ENCODE measurements around the gene TP53I13.

The TP53I13 gene

GRCh38 chr17:29607557-29608195 lies 39.2 kb downstream of the TP53I13 start:
- TF ChIP-seq MAX (IDR thresholded peaks at IDR 0.05; ENCODE audit: low read depth, low read length) (no peak), MYC (IDR thresholded peaks at IDR 0.05; ENCODE audit: low read depth, low read length) (no peak), CTCF (IDR thresholded peaks at IDR 0.05; ENCODE audit: low read depth, low read length) (no peak), POLR2A (IDR thresholded peaks at IDR 0.05; ENCODE audit: extremely low read depth, insufficient read length) (no peak)
- DNase-seq (ENCODE audit: low read depth): no peak
- H3K4me3 ChIP-seq (ENCODE audit: low read depth, low read length): no peak overlapping the region

GRCh38 chr17:29608986-29609385 lies 40.5 kb downstream of the TP53I13 start:
- H3K4me3 ChIP-seq (ENCODE audit: low read depth, low read length): no peak overlapping the region
- TF ChIP-seq MAX (IDR thresholded peaks at IDR 0.05; ENCODE audit: low read depth, low read length): no peak
- no peak for TF ChIP-seq POLR2A (IDR thresholded peaks at IDR 0.05; ENCODE audit: extremely low read depth, insufficient read length)
- TF ChIP-seq CTCF (IDR thresholded peaks at IDR 0.05; ENCODE audit: low read depth, low read length): no peak
- TF ChIP-seq MYC (IDR thresholded peaks at IDR 0.05; ENCODE audit: low read depth, low read length): no peak
- DNase-seq (ENCODE audit: low read depth): no peak

GRCh38 chr17:29610395-29610794 lies 41.9 kb downstream of the TP53I13 start:
- DNase-seq (ENCODE audit: low read depth): no peak
- no peak overlapping the region for H3K4me3 ChIP-seq (ENCODE audit: low read depth, low read length)
- TF ChIP-seq MAX (IDR thresholded peaks at IDR 0.05; ENCODE audit: low read depth, low read length): no peak
- TF ChIP-seq MYC (IDR thresholded peaks at IDR 0.05; ENCODE audit: low read depth, low read length): no peak
- no peak for TF ChIP-seq POLR2A (IDR thresholded peaks at IDR 0.05; ENCODE audit: extremely low read depth, insufficient read length)
- TF ChIP-seq CTCF (IDR thresholded peaks at IDR 0.05; ENCODE audit: low read depth, low read length): no peak

GRCh38 chr17:29611351-29612093 lies 43.0 kb downstream of the TP53I13 start:
- H3K4me3 ChIP-seq (ENCODE audit: low read depth, low read length): no peak overlapping the region
- DNase-seq (ENCODE audit: low read depth): no peak
- TF ChIP-seq MAX (IDR thresholded peaks at IDR 0.05; ENCODE audit: low read depth, low read length): no peak
- TF ChIP-seq MYC (IDR thresholded peaks at IDR 0.05; ENCODE audit: low read depth, low read length): no peak
- no peak for TF ChIP-seq CTCF (IDR thresholded peaks at IDR 0.05; ENCODE audit: low read depth, low read length)
- TF ChIP-seq POLR2A (IDR thresholded peaks at IDR 0.05; ENCODE audit: extremely low read depth, insufficient read length): no peak

- H3K4me3 ChIP-seq (ENCODE audit: low read depth, low read length): no peak overlapping the region
- DNase-seq (ENCODE audit: low read depth): no peak
- no peak for TF ChIP-seq MAX (IDR thresholded peaks at IDR 0.05; ENCODE audit: low read depth, low read length)
- TF ChIP-seq CTCF (IDR thresholded peaks at IDR 0.05; ENCODE audit: low read depth, low read length): no peak
- no peak for TF ChIP-seq POLR2A (IDR thresholded peaks at IDR 0.05; ENCODE audit: extremely low read depth, insufficient read length)
- no peak for TF ChIP-seq MYC (IDR thresholded peaks at IDR 0.05; ENCODE audit: low read depth, low read length)
Measured at GRCh38 chr17:29612094-29612403, 43.5 kb downstream of the TP53I13 start.
